ENCODE data around the gene SIGLEC1. TPM values are rescaled to one million over a fixed set of nuclear protein-coding genes. Genes with fewer than 3 reads are reported as not detected.

The SIGLEC1 gene
- total RNA-seq, 1 donor from 2014 or later: under 0.01 TPM

GRCh38 chr20:3702611-3703391 lies 9.6 kb downstream of the SIGLEC1 start:
- FAIRE-seq: no peak
- no peak for DNase-seq (ENCODE audit: low spot score in 2 of 2)

GRCh38 chr20:3701061-3701998 lies 11.1 kb downstream of the SIGLEC1 start:
- DNase-seq (ENCODE audit: low spot score in 2 of 2): no peak
- no peak for FAIRE-seq

GRCh38 chr20:3699037-3699436 lies 13.4 kb downstream of the SIGLEC1 start:
- DNase-seq (ENCODE audit: low spot score in 2 of 2): no peak
- FAIRE-seq: no peak

- FAIRE-seq (no peak), DNase-seq (ENCODE audit: low spot score in 2 of 2) (no peak)
Observed at GRCh38 chr20:3698591-3699001, 13.8 kb downstream of the SIGLEC1 start.

GRCh38 chr20:3697588-3698305 lies 14.7 kb downstream of the SIGLEC1 start:
- DNase-seq (ENCODE audit: low spot score in 2 of 2): no peak

GRCh38 chr20:3696745-3697587 lies 15.4 kb downstream of the SIGLEC1 start:
- FAIRE-seq (no peak), DNase-seq (ENCODE audit: low spot score in 2 of 2) (no peak)

More at GRCh38 chr20:3697588-3698305, 14.7 kb downstream of the SIGLEC1 start:
- no peak for FAIRE-seq

- FAIRE-seq (no peak), DNase-seq (ENCODE audit: low spot score in 2 of 2) (no peak)
Observed at GRCh38 chr20:3696200-3696599, 16.2 kb downstream of the SIGLEC1 start.

GRCh38 chr20:3694864-3695263 lies 17.5 kb downstream of the SIGLEC1 start:
- FAIRE-seq: no peak

GRCh38 chr20:3693376-3693775 lies 19.0 kb downstream of the SIGLEC1 start:
- FAIRE-seq (no peak), DNase-seq (ENCODE audit: low spot score in 2 of 2) (no peak)

More at GRCh38 chr20:3694864-3695263, 17.5 kb downstream of the SIGLEC1 start:
- DNase-seq (ENCODE audit: low spot score in 2 of 2): no peak

GRCh38 chr20:3692706-3693294 lies 19.6 kb downstream of the SIGLEC1 start:
- no peak for DNase-seq (ENCODE audit: low spot score in 2 of 2)
- FAIRE-seq: no peak

GRCh38 chr20:3691897-3692296 lies 20.5 kb downstream of the SIGLEC1 start:
- FAIRE-seq (no peak), DNase-seq (ENCODE audit: low spot score in 2 of 2) (no peak)

GRCh38 chr20:3691306-3691705 lies 21.1 kb downstream of the SIGLEC1 start:
- no peak for DNase-seq (ENCODE audit: low spot score in 2 of 2)
- no peak for FAIRE-seq

- FAIRE-seq (no peak), DNase-seq (ENCODE audit: low spot score in 2 of 2) (no peak)
Observed at GRCh38 chr20:3690413-3690812, 22.0 kb downstream of the SIGLEC1 start.

GRCh38 chr20:3689978-3690377 lies 22.4 kb downstream of the SIGLEC1 start:
- FAIRE-seq (no peak), DNase-seq (ENCODE audit: low spot score in 2 of 2) (no peak)

- FAIRE-seq (no peak), DNase-seq (ENCODE audit: low spot score in 2 of 2) (peak; percentile 56 to 71)
Observed at GRCh38 chr20:3687655-3688054, 24.7 kb downstream of the SIGLEC1 start.

GRCh38 chr20:3686867-3687321 lies 25.5 kb downstream of the SIGLEC1 start:
- no peak for FAIRE-seq

GRCh38 chr20:3686421-3686820 lies 26.0 kb downstream of the SIGLEC1 start:
- DNase-seq (ENCODE audit: low spot score in 2 of 2) (no peak), FAIRE-seq (no peak)

More at GRCh38 chr20:3686867-3687321, 25.5 kb downstream of the SIGLEC1 start:
- peak; percentile 64 to 73 for DNase-seq (ENCODE audit: low spot score in 2 of 2)

GRCh38 chr20:3685341-3685740 lies 27.1 kb downstream of the SIGLEC1 start:
- DNase-seq (ENCODE audit: low spot score in 2 of 2) (no peak), FAIRE-seq (no peak)

Data from frontal cortex (tissue), 4 donors.